H1 (cell line): ENCODE results near the gene FOXP2.

Source experiments
- CBX8 ChIP-seq: fragments of 300-800, 300-1000 bp; sonication (generic); IDR thresholded peaks from 2 replicates; pipeline ENCODE4 v1.7.1; 2016; ENCODE audit warnings: low read depth, low read length, borderline replicate concordance
- CTCF ChIP-seq, 3 experiments: IDR thresholded peaks; 1 replicate in 2 of 3; 2 replicates in 1 of 3; pipeline versions ENCODE4 v1.5.1 to v1.6.1; 2011; ENCODE audit warnings: low read length in 3 of 3, mild to moderate bottlenecking in 3 of 3, inconsistent platforms in 2 of 3, low read depth in 1 of 3, moderate library complexity in 1 of 3; ENCODE audit not compliant: insufficient read depth in 1 of 3; ENCODE audit errors: control extremely low read depth in 1 of 3
- KDM1A ChIP-seq: fragments of 200-600, 300-600 bp; sonication (generic); IDR thresholded peaks from 2 replicates; pipeline ENCODE4 v1.7.1; 2016; ENCODE audit warnings: mild to moderate bottlenecking, low read length, borderline replicate concordance
- TCF12 ChIP-seq: IDR thresholded peaks from 2 replicates; pipeline ENCODE4 v1.6.1; 2011; ENCODE audit warnings: low read depth, mild to moderate bottlenecking, low read length

- TF ChIP-seq TCF12 (no peak), CTCF (IDR thresholded peaks at IDR 0.05; ENCODE audit: control extremely low read depth in 1 of 3, insufficient read depth in 1 of 3, low read depth in 1 of 3, low read length in 3 of 3) (no peak), CBX8 (no peak), KDM1A (no peak)
Measured at GRCh38 chr7:114409750-114410149, 4.9 kb upstream of the FOXP2 start.
